ENCODE measurements around the gene BIN1.

The BIN1 gene

DNA sequence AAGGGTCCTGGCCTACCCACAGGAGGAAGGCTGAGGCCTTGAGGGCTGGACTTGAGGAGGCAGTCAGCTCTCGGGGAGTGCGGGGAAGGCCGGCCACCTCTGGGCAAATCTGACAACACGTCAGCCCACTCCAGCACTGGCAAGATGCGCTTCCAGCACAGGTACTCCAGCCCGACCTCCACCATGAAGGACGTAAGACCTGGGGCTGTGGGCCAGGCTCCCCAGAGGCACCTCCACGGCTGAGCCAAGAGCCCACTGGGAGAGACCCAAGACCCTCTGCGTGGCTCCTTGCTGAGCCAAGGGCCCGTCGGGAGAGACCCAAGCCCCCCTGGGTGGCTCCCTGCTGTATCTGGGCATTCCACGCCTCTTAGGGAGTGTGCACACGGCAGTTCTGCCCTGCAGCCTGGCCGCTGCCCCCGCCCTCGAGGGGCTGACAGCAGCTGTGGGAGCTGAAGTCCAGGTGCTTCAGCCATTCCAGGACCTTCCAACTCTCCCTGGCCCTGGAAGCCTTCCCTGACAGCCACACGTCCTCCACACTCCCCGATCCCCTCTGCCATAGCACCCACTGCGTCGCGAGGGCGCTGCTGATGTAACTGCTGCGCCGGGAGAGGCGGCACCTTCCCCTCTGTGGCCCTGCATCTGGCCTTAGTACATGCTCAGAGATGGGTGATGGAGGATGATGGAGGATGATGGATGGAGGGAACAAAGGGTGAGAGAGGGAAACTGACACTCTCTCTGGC, 50.2 kb downstream of the BIN1 start:
- FAIRE-seq: no peak

DNA sequence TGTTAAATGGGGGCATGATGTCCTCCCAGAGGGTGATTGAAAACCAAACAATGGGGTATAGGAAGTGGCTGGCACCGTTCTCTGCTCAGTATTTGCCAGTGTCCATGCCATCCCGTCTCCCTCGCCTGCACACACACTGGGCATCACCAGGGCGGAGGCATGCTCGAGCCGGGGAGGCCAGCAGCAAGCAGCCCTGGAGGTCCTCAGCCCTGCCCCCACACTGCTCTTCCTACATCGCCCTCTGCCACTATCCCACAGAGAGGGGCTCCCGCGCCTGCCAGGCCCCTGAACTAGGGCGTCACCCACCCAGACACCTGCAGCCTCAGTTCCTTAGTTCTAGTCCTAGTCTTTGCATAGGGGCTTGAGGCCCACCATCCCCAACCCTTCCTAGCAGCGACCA, 50.9 kb downstream of the BIN1 start:
- no peak for FAIRE-seq

DNA sequence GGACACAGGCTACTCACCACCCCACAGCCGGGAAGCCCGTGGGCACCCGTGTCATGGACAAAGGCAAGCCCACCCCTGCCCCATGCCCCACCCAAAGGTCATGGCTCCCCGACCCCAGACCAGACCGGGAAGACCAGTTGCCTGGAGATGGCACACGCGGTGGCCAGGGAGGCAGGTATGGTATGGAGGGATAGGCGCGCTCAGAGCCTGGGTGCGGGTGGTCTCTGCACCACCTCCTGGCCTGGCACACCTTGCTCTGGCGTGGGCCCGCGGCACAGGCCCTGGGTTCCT, 51.2 kb downstream of the BIN1 start:
- FAIRE-seq: no peak

DNA sequence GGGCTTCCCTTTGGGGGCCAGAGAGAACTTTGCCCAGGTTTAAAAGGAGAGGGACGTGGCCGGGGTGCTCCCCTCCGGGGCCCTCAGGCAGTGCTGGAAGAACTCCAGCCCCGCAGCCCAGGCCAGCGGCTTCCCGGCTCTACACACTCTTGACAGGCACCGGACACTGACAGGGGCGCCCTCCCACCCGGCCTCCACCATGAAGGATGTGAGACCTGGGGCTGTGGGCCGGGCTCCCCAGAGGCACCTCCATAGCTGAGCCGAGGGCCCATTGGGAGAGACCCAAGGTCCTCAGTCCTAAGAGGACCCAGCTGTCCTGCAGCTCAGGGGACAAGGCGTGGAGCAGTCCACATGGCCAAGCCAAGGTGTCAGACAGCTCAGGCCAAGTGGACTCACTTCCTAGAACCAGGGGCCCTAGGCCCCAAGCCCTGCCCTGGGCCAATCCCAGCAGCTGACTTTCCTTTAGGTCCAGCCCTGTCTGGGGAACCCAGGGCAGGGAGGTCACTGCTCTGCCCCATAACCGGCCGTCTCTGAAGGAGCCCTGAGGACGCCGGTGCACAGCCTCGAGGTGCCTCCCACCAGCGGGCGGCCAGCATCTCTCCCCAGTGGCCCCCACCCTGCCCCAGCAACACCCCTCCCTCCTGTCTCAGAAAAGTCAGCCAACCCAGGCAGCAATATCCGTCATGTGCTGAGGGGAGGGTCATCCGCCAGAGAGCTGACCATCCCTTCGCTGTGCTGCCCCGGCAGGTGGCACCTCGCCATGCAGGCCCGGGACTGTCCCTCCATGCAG, 51.8 kb downstream of the BIN1 start:
- FAIRE-seq: no peak

DNA sequence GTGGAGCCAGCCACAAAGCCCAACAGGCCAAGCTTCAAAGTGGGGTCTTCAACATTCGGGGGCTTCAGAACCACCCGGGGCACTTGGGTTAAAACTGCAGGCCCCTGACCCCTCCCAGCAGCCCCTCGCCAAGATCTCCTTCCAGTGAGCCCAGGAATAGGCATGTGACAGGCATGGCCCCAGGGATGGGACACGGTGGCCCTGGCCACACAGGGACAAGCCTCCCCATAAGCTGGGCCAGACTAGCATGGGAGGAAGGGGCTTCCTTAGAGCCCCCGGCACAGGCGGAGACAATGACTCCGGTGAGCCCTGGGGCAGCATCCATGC, 52.4 kb downstream of the BIN1 start:
- no peak for FAIRE-seq

DNA sequence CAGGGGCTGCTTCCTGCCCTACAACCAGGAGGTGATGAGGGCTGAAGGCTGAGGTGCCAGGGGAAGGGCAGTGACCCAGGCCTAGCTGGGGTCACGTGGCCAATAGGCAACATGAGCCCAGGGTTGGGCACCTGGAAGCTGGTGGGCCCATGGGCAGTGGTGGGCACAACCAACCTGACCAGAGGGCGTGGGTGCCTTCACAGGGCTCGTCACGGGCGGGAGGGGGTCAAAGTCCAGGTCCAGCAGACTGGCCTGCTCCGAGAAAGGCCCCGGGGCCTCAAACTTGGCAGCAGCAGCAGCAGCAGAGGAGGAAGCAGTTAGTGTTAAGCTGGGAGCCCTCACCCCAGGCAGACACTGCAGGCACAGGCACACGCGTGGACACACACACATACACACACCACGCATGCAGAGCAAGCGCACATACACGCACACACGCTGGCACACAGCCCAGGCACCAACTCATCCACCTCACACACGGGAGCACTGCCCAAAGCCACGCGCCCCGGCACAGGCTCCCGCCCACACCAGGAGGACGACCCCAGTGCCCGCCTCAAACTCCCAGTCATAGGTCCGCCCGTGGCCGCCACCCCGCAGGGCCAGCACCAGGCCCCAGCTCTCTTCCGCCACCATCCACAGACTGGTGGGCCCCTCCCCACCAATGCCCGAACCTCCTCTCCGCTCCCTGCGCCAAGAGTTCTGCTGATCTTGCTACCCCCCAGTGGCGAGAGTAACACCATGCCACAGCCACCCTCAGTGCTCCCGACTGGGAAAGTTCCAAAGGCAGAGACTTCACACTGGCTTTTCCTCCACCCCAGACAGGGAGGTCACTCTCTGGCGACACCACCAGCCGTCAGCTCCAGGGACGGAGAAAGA, 53.0 kb downstream of the BIN1 start:
- FAIRE-seq: no peak

DNA sequence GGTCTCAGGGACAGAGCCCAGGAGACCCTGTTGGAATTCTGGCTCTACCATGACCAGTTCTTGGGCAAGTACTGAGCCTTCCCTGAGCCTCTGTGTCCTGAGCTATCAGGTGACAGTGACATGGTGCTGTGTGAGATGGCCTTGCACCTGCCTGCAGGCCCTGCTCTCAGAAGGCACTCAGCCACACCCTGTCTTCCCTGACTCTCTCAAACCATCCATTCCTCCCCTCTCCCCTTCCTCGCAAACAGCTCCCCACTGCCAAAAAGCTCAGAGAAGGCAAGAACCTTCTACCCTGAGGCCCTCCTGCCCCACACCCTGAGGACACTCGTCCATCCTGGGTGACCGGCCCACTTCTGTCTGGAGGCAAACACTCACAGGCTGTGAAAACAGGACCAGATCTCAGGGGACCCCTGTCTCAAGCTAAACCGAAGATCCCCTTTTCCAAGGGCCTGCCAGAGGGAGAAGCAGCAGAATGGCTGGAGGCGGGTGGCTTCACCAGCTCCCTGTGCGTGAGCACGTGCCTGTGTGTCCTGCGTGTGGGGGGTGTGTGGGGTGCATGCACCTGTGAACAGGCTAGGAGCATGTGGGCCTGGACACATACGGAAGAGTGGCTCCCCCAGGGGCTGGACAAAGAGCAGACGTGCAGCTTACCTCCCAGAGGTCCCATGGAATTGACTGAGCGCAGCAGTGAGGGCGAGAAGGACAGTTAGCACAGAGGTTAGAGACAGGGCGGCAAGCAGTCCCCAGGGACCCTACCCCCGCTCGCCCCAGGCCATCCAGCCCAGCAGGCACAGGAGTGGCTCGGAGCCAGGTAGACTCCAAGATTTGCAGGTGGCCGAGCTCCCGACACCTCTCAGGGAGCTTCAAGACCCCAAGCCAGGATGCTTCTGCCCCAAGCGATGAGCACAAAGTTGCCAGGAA, 53.9 kb downstream of the BIN1 start:
- FAIRE-seq: no peak

DNA sequence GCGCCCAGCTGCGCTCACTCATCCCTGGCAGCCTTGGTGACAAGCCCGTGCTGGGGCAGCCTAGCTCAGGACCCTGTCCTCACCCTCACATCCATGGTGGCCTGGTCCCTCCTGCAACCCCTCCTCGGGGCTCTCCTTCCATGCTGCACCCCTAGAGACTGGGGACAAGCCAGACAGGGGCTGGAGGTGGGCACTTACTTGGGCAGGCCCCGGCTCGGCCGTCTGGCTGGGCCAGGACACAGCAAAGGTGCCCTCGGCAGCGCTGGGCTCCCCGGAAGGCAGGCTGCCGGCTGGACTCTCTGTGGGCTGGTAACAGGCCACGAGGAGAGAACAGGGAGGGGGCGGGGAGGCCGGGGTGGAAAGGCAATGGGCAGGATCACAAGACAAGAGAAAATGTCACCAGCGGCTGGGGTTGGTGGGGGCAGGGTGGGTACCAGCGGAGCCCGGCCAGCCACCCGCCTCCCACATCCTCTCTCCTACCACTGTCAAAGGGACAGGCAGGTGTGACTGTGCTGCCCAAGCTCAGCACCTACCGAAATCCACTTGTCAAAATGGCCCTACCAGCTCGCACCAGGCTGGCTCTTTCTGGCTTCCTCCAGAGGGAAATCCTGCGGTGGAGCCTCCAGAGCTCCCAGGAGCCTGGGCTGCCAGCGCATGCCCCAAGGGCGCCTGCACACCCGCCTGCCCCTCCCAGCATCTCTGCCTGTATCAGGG, 54.7 kb downstream of the BIN1 start:
- no peak for FAIRE-seq

DNA sequence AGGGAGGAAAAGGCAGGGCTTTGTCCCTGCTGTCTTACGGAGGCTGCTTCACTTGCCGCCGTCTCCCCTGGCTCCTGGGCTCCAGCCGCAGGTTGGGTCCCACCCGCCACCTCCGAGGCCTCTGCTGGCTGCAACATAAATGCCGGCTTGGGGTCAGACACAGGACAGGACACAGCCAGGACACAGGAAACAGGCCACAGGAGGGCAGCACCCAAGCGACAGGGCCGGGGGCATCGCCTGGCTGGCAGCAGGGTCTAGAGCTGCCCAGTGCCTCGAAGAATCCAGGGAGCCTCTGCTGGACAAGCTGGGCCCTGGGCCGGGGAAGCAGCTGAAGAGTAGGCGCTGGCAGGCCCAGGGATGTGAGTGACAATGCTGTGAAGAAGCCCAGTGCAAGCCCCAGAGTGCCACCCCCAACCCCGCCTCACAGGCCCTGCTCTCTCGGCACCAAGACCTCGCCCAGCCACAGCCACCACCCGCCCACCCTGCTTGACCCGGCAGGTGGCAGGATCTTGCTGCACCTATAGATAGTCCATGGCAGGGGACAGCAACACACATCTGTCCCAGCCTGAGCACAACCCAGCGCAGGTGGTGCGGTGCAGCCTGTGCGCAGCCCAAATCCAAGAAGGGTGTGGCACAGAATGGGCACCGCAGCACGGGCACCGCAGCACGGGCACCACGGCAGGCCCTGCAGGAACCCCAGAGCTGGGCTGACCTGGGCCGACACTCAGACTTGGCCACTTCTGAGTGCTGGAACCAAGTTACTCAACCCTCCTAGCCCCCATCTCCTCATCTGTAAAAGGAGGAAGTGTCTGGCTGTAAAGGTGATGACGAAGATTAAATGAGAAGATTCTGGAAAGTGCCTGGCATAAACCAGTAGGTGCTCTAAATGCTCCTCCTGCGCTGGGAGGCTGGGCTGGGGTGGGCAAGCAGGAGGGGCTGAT, 55.6 kb downstream of the BIN1 start:
- no peak for FAIRE-seq

DNA sequence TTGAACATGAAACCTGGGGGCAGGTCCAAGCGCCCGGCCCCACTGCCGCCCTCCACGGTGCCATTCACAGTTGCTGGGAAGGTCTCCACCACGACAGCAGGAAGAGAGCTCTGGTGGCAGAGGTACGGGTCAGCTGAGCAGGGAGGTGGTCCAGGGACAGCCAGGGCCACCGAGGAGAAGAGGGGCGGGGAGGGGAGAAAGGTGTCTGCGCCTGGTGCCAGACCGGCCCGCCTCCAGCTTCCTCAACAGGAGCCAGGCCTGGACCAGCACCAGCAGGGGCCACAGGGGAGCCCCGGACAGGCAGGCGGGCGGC, 56.2 kb downstream of the BIN1 start:
- FAIRE-seq: no peak

DNA sequence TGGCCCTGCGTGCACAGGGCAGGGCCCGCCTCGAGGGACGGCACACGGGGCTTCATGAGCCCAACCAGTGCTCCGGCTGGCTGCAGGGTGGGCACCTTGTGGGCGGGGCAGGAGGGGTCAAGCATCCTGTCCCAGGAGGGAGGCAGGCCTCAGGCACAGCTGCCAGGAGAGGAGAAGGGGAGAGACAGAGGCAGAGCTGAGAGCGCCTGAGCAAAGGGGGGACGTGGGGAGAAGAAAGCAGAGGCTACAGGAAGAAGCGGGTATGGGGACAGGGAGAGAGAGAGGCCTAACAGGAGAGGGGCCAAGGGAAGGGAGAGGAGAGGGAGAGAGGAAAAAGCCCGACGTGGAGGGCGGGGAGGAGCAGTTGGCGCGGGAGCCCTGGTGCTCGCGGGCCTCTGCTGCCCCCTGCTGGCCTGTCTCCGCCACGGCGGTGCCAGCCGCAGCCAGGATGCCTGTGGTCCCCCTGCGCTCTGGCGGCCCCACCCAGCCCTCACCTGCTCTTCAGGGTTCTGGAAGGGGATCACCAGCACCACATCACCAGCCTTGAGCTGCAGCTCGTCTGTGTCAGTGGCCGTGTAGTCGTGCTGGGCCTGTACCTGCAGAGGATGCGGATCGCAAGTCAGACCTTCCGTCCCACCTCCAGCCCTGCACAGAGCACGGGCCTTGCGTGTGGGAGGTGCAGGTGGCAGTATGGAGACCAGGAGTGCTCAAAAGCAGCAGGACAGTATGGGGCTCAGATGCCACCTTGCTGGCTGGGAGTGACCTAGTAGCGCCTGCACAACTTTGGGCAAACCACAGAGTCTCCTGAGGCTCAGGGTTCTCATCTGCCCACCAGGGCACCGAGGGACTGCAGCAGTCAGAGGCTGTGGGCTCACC, 56.8 kb downstream of the BIN1 start:
- FAIRE-seq: no peak

DNA sequence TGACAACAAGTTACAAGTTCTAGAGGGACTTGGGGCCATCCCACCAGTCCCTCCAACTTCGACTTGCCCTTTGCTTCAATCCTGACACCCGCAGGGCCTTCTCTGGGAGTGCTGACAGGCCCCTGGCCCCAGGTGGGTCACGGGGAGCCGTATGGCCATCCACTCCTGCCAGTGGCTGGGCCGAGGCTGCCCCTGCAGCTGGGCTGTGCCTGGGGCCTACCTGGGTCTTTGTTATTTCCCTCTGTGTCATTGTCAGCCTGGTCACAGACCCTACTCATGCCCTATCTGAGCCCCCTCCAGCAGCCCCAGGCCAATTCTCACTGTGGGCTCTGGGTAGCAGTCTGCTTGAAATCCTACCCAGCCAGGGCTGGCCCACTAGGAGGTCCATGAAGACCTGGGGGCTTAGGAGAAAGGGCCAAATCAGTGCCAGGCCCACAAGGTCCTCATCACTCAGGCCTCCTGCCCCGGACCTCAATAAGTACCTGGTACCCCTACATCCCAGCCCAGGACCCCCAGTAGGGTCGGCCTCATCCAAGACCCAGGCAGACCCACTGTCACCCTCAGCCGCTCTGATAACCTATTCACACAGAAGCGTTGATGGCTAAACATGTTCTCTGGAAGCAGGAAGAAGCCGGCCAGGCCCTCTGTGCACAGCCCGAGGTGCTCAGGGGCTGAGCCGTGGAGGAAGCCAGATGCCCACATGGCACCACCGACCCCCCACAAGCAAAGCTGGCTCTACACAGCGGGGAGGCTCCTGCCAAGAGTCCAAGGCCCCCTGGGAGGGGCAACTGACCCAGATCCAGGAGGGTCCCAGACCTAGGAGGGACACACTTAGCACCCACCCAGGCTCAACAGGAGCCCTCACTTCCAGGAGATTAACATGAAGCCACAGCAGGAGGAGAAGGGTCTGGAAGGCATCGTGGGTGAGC, 57.7 kb downstream of the BIN1 start:
- FAIRE-seq: no peak

DNA sequence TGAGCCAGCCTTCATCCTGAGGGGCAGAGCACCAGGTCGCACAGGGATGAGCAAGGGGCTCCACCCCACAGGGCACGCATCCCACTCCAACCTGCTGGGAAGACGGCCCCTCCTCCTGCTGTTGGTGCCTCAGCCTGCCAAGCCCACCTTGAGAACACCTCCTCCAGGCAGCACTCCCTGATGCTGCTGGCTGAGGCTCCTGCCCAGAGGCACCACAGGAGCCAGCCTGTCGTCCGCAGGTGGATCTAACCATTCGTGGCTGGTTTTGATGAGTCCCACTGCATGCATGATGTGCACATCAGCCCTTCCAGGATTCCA, 58.4 kb downstream of the BIN1 start:
- FAIRE-seq: no peak

DNA sequence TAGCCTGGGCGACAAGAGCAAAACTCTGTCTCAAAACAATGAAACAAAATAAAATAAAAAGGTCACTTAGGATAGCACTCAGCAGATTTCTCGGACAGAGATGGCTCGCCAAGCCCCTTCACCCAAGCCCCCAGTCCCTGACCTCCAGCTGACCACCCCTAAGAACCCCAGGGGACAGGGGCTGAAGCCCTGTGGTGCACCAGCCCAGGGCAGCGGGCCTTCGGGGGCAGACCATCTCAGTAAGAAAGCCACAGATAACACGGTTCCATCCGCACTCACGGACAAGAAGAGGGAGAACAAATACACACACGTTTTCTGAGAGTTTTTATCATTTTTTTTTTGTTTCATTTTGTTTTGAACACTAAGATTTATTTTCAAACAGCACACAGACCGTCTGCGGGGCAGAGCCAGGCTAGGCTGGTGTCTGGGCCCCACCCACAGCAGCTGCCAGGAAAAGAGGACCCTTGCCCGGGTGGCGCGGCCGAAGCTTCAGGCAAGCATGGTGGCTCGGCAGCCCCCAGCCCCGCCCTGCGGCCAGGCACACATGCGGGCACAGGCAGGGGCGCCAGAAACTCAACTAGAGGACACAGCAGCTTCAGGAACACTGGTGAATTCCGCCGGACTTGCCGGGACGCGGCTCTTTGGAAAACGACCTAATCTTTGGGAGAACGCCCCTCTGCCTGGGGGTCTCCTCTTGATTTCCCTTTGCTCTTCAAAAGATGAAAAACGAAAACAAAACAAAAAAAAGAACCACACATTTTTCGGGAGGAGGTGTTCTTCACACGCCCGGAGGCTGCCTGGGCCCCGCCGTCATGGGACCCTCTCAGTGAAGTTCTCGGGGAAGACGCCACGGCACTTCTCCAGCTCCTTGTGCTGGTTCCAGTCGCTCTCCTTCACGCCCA, 59.0 kb downstream of the BIN1 start:
- FAIRE-seq: no peak

DNA sequence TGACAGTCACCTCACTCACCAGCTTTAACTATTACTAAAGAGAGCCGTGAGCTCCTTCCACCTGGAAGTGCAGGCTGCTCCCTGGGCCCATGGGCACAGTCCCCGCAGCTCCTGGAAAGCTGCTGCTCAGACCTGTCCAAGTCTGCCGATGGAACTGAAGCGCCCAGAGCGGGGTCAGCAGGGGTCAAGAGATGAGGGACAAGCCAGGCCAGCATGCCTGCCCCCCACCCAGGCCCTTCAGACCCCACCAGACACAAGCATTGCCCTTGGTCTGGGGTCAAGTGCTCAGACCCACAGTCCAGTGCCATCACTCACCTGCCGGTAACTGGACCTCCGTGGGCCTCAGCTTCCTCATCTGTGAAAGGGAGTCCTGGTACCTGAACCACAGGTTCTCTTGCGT, 59.9 kb downstream of the BIN1 start:
- FAIRE-seq: no peak

DNA sequence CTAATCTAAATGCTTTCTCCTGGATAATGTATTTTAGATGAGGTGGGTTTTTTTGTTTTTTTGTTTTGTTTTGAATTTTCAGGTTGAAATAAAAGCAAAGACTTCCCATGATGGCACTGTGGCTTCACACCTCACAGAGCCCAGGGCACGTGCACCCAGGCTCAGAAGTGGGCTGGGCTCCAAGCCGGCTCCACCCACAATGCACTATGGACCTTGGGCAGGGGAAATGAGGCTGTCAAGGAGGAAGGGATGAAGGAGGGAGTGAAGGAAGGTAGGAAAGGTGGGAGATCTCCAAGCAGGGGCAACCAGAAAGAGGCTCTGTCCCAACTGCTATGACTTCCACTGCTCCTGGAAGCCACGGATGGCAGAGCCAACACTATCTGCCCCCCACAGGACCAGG, 60.4 kb downstream of the BIN1 start:
- no peak for FAIRE-seq

DNA sequence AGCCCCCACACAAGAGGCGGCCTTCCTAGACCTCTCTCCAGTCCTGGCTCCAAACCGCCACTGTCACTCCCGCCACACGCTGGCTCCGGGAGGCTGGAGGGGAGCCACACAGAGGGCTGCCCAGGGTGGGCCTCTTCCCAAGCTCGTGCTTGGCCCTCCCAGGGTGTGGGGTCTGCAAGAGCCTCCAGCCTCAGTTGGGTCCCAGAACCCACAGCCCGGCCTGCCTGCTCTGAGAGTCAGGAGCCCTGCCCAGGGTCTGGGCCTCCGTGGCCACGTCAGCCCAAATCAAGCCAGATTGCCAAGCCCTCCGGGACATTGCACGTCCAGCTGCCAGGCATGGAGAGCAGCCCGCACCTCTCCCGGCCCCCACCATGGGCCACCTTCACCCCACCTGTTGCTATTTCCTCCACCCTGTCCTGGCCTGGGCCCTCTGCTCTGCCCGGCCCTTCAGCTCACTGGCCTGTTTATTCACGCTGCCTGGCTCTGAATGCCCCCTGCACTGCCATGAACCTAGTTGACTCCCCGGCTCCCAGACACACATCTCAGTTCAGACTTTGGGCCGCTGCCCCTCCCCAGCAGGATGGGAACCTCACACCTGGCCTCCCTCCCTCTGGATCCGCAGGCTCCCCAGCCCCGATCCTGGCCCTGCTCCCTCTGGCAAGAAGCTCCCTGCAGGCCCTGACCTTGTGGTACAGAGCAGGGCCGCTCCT, 61.0 kb downstream of the BIN1 start:
- FAIRE-seq: no peak

All from TTC549 (cell line).